Activated CD8-positive, alpha-beta memory T cell treated with anti-CD3 and anti-CD28 coated beads, Interleukin-2, amount 50 U/mL, for 24 hours (primary cell): Measurements from ENCODE around the gene ZNF628.

Experiments
- DNase-seq: peaks from one replicate; pipeline ENCODE4 v3.0.0-alpha.2; 2020; ENCODE audit errors: extremely low read depth

ZNF628 gene

GRCh38 chr19:55451163-55451964 is 25.1 kb upstream of the ZNF628 start:
- no peak for DNase-seq

- no peak for DNase-seq
These were observed 24.3 kb upstream of the ZNF628 start for GRCh38 chr19:55451965-55452748.

GRCh38 chr19:55452749-55453346 is 23.6 kb upstream of the ZNF628 start:
- DNase-seq = no peak

DNA sequence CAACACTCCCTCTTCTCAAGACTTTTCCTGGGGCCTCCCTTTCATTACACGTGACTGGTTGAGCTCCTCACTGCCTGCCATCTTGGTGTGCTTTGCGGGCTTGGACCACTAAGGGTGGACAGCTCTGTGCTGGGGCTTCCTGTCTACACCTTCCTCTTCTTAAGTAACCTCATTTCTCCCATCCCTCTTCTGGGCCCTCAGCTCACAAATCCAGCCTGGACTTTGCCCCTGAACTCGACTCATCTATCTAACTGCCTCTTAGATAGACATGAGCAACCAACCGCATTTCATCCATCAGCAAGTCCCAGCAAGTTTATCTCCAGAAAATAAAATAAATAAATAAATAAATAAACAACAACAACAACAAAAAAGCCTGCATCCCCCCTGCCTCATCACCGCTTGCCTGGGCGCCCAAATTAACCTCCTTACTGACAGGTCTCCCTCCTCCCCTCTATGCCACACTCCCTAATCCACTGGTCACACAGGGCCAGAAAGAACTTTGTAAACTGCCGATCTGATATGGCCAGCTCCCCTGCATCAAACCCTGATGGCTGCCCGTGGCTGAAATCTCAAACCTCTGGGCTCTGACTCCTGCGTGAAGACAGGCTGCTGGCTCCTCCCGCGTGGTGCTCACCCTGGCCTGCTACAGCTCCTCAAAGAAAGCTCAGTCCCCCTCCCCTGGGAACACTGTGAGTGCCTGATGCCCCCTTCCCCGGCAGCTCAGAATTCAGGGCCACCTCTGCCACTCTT is 22.7 kb upstream of the ZNF628 start:
- DNase-seq = no peak

DNA sequence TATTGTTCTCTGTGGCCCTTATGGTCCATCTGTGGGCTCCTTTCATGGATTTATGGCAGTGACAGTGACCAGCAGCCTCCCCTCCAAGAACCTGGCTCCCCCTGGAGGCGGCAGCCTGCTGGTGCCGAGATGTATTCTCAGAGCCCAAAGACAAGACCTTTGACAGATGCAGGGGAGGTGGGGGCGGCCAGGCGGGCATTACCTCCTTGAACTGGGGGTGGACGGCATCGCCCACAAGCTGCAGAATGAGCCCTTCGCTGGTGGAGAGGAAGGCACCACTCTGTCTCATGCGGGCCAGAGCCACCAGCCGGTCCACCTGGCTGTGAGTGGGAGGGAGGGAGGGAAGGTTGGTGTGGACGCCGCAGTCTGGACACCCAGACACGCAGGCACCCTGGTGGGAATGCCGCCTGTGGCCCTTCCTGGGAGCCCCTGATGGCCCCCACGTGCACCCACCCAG is 21.6 kb upstream of the ZNF628 start:
- DNase-seq = no peak

- DNase-seq = no peak
These were observed 20.7 kb upstream of the ZNF628 start for GRCh38 chr19:55455576-55456235.

DNA sequence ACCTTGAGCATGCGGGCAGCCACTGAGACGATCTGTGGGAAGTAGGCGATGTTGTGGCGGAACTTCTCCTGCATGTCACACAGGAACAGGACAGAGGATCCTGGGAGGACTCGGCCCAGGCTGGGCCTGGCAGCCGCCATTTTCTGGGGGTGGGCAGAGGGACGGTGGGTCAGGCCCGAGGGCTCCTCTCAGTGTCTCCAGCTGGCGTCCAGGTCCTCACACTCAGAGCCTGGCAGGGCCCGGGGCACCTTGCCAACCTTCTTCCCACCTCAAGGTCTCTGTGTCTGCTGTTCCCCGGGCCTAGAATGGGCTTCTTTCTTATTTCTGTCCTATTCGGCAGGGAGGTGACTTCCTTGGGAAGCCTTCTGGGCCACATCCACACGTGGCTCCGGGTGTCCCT is 20.1 kb upstream of the ZNF628 start:
- no peak for DNase-seq

GRCh38 chr19:55457683-55458457 is 18.5 kb upstream of the ZNF628 start:
- DNase-seq = no peak

- no peak for DNase-seq
These were observed 16.9 kb upstream of the ZNF628 start for GRCh38 chr19:55459551-55459949.

DNA sequence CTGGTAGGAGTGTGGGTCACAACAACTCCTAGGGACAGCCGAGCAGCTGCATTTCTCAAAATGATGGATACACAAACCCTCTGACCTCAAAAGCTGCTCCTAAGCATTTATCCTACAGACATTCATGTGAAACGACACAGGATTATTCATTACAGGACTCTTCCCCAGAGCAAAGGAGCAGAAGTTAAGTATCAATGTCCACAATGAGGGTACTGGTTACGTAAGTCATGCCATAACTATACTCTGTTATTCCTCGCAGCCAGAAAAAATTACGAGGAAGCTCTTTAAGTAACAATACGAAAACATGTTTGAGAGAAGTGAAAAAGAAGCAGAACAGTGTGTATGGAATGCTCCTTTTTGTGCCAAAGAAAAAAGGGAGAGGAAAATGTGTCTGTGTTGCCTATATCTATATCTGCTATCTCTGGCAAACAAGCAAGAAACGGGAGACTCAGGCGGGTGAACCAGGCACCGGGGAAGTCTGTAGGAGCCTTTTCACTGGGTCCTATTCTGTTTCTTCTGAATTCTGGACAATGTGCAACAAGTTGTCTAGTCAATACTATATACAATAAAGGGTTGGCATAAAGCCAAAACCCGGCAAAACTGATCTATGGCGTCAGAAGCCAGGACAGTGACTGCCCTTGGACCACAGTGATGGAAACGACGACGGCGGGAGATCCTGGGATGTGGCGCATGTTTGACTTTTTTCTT is 16.3 kb upstream of the ZNF628 start:
- DNase-seq = no peak

GRCh38 chr19:55460670-55461258 is 15.7 kb upstream of the ZNF628 start:
- no peak for DNase-seq

GRCh38 chr19:55461259-55461973 is 15.0 kb upstream of the ZNF628 start, which contains the start of gene ISOC2:
TSS of gene ISOC2 (minus strand) at chr19:55461642. CDS start at chr19:55456486, 5,156 bp downstream.
- DNase-seq = peak; percentile 100

DNA sequence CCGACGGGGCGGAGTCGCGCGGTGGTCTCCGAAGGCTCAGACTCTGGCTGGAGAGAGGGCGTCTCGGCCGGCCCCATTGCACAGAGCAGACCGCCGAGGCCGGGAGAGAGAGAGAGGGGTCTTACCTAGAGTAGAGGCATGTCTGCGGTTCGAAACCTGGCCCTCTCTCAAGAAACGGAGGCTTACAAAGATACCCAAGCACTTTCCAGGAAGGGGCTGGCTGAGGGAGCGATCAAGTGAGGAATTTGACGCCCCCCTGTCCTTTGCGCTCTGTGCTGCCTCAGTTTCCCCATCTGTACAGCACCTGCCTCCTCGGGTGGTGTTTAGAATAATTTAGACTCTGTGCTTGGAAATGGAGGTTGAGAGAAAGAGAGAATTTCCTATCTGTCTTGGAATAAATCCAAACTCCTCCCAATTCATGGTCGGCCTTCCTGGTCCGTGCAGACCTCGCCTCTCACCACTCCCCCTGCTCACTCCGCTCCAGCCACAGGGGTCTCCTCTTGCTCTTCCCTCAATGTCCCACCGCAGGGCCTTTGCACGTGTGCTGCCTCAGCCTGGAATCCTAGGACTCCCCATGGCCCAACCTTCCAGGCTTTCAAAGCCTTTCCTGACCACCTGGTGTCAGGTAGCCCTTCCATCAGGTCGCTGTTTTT is 14.3 kb upstream of the ZNF628 start:
- no peak for DNase-seq

GRCh38 chr19:55462722-55463121 is 13.7 kb upstream of the ZNF628 start:
- DNase-seq = no peak

- no peak for DNase-seq
These were observed 12.8 kb upstream of the ZNF628 start for GRCh38 chr19:55463583-55464031.

DNA sequence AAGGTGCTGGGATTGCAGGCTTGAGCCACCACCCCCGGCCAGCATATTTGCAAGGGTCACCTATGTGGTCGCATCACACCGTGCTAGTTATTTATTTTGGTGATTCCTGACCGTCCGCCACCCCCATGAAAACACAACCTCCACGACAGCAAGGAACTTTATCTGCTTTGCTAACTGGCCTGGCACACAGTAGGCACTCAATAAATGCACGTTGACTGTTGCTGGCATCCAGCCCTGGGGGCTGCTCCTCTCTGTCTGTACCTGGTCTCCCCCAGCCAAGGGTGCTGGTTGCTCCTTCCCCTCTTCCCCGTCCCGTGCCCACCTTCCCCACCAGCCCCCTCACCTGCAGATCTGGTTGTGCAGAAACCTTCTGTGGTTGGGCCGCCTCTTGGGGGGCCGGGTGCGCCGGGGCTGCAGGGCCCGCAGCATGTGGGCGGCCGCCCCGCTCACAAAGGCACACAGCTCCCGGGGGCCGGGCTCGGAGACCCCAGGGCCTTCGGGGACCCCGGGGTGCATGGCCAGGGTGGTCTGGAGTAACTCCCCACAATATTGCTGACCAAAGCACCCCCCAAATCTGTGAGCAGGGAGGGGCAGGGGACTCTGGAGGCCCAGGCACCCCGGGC is 12.3 kb upstream of the ZNF628 start:
- DNase-seq = no peak

GRCh38 chr19:55464662-55465054 is 11.8 kb upstream of the ZNF628 start, which contains the start of gene C19orf85:
TSS of gene C19orf85 (minus strand) at chr19:55464751. CDS start at chr19:55464554, 197 bp downstream.
- no peak for DNase-seq
